GM21381 (cell line): Measurements from ENCODE around the gene SYPL2.
A peak's percentile ranks its signal among the peaks of the same experiment; 100 is the strongest.
"Not testable (repeated sequence)": the region's sequence is repeated elsewhere in the genome, so short reads cannot be mapped to it uniquely, and the experiment has no call there.

Experiments used
- ATAC-seq: cut with Tn5 transposase; IDR thresholded peaks from one replicate; pipeline ENCODE4 v1.9.1; 2021; ENCODE audit warnings: mild to moderate bottlenecking, moderate library complexity; ENCODE audit not compliant: unreplicated experiment

The SYPL2 gene

DNA sequence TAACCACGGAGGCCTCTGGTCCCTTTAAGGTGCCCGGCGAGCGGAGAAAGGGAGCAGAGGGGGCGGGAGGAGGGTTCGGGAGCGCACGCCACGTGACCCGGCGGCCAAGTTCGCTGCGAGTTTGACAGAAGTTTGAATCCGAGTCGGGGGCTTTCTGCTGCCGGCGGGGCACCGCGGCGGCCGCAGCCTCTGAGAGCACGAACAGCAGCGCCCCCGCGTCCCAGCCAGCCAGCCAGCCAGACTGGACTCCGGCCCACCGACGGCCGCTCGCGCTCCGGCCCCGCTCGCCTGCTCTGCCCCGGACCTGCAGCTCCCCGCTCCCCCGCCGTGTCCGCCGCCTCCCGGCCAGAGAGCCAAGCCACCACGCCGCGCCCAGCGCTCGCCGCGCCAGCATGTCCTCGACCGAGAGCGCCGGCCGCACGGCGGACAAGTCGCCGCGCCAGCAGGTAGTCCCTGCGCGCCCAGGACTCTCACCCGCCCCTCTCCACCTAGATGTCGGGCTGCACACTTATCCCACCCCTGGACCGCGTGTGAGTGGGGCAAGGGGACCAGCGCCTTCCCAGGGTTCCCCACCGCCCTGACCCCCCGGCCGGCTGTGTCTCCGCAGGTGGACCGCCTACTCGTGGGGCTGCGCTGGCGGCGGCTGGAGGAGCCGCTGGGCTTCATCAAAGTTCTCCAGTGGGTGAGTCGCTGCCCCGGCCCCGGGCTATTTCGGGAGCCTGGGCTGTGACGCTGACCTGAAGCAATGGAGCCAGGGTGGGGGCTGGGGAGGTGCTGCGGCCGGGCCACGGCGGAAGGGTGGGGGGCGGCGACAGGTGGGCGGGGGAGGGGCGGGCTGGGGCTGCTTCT is at the start of gene SYPL2:
Gene SYPL2 (plus strand): TSS at position 95 of the 849 bp plus-strand sequence. CDS start 298 bp downstream, at position 393.
- no peak for ATAC-seq

DNA sequence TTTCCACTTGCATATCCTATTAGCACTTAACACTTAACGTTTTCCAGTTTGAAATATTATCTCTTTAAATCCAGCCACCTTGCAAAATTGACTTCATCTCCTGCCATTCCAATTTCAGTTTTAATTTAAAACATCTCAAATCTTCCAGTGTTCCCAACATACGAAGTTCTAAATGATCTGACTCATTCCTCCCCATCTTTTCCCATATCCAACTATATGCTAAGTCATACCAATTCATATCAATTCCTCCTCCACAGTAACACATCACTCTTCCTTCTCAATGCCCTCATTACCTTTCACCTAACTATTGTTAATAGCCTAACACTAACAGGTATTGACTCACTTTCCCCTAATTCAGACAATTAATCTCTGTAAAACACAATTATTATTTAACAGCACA is 42.8 kb upstream of the SYPL2 start:
- ATAC-seq: no peak

DNA sequence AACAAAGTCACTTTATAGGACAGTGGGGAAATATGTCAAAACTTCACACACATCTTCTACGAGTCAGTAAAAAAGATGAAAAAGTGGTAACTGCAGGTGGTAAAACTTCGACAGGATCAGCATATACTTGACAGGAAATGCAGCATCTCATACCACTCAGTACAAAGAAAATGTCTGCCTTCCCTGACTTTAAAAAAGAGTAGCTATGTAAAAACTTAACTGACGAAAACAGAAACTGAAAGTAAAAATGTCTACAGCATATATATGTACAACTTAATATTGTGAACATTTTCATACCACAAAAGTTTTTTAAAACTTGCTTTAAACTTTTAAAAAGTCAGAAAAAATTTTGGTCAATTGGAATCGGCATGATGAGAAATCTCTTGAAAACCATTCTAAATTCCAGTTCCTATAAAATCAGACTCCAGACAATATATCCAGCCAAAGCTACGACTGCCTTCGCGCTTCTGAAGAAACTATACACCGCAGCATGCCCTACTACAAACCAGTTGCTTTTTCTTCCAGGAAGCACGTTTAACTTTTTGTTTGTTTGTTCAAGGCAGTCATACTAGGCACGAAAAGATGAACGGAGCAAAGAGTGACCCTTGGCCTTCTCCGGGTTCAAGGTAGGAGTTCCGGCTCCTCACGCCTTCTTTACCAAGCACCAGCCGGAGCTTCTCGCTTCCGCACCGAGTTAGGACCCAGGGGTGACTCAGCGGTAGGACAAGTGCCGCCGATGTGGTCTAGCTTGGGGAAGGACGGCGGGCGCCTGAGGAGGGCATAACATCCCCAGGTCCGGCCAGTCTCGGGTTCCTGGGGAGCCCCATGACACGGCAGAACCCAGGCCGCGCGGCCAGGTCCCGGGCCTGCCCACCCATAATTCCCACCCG is 40.7 kb upstream of the SYPL2 start:
- peak; percentile 25 for ATAC-seq

DNA sequence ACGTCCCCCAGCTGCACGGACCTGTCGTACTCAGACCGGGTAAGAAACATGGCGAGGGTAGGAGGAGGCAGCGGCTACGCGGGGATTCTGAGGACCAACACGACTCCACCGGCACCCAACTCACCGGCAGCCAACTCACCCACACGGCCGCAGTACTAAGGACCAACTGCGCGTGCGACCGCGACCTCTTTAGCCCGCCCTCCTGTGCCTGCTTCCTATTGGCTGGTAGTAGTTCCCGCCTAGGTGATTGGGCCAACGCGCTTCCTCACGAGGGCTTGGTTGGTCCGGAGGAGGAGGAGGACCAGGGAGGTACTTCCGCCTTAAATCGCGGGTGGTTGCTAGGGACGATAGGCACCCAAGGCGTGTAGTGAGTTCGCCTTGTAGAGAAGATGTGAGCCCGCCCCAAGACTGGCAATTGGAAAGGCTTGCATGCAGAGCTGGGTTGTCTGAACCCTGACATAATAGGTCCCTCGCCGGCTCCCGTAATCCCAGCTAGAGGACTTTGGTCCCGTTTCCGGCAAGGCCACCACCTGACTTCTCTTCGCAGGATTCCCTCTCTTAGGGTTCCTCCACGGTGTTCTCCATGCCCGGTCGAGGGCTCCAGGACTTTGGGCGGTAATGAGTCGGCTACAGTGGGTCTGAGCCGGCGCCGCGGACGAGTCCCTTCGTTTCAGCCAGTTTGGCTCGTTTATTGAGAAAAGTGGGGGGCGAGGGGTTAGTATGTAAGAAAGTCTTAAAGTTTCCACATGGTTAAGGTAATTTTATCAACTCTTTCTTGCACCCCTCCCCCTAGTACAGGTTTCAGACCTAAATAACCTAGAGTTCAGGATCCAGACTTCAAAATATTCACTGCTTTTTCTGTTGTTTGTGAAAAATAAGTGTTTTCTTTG is 39.8 kb upstream of the SYPL2 start, which contains the start of gene PSMA5:
Gene PSMA5 (minus strand): TSS at position 168 of the 890 bp plus-strand sequence. CDS start 118 bp downstream, at position 50.
- peak; percentile 96 for ATAC-seq

DNA sequence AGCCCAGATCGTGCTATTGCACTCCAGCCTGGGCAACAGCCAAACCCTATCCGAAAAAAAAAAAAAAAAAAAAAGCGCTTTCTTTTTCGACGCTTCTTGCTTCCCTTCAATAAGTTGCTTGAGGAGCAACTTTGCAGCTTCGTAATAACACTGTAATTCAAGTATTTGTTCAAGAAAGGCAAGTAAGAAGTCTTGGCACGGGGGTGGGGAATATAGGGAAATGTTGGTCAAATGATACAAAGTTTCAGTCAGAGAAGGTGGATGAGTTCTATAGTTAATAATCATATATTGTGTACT is 39.2 kb upstream of the SYPL2 start:
- ATAC-seq: no peak

DNA sequence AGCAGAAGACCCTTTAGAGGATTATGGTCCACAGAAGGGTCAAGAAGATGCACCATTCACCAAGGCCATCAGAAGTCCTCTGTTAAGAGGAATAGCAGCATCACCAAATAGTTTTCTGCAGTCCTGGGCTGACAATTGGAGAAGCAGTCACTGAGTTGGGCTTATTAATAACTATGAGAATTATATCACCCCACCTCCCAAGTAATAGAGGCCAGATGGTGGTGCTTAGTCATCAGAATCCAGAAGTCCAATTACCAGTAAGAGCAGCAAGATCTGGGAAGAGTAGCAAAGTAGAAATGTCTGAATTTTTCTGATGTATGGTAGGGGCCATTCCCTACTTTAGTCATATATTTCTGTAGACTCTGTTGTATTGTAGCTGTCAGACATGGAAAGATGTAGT is 34.0 kb upstream of the SYPL2 start:
- no peak for ATAC-seq

DNA sequence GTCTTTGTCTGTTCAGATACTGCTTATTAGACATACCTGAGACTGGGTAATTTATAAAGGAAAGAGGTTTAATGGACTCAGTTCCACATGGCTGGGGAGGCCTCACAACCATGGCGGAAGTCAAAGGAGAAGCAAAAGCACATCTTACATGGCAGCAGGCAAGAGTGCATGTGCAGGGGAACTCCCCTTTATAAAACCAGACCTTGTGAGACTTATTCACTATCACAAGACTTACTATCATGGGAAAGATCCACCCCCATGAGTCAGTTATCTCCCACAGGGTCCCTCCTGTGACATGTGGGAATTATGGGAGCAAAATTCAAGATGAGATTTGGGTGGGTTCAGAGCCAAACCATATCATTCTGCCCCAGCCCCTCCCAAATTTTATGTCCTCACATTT is 33.0 kb upstream of the SYPL2 start:
- ATAC-seq: no peak

DNA sequence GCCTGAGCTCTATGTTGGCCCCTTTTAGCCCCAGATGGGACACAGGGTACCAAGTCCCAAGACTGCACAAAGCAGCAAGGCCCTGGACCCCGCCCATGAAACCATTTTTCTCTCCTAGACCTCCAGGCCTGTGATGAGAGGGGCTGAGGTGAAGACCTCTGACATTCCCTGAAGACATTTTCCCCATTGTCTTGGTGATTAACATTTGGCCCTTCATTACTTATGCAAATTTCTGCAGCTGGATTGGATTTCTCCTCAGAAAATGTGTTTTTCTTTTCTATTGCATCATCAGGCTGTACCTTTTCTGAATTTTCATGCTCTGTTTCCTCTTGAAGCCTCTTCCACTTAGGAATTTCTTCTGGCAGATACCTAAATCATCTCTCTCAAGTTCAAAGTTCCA is 31.9 kb upstream of the SYPL2 start:
- ATAC-seq: no peak

DNA sequence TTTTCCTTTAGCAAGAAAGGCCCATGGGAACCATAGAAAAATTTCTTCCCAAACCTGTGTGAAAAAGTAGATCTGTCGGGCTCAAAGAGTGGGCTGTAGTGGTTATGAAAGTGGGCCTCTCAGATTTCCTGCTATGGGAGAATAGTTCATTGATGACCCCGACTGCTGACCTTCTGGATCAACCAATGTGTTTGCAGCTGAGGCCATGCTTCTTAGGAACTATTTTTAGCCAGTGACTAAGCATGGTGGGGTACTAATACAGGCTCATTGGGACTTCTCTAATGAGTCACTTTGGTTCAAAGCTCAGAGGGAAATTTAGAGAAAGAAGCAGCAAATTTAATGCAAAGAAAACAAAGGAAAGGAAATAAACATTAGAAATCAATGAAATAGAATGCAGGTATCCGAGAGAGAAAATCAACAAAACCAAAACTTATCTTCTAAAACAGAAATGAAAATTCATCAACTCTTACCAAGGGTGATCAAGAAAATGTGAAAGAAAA is 27.5 kb upstream of the SYPL2 start:
- no peak for ATAC-seq

DNA sequence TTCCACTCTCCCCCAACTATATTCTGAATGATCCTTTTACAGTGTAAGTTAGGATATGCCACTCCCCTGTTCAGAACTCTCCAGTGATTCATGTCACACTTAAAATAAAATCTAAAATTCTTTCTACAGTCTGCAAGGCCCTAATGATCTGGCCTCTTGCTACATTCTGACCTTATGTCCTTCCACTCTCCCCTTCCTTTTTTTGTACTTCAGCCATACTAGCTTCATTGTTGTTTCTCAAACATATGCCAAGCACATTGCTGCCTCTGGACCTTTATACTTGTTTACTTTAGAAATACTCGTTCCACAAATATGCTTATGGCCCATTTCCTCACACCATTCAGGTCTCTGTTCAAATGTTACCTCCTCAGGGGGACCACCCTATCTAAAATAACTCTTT is 25.3 kb upstream of the SYPL2 start:
- ATAC-seq: no peak

DNA sequence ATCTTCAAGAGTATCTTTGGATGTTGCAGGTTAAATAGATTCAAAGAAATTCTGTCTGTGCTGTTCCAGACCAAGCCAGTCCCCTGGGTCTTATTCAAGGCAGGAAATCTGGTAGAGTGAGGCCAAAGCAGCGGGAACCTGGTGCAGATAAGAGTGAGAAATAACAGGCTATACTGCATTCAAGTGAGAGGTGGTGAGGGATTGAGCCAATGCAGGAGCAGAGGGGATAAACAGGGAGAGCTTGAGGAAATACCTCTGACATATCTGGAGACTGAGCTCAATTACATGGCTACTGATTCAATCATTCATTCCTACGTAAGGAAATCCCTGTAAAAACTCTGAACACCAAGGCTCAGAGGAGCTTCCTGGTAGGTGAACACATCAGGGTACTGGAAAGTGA is 22.9 kb upstream of the SYPL2 start:
- no peak for ATAC-seq

DNA sequence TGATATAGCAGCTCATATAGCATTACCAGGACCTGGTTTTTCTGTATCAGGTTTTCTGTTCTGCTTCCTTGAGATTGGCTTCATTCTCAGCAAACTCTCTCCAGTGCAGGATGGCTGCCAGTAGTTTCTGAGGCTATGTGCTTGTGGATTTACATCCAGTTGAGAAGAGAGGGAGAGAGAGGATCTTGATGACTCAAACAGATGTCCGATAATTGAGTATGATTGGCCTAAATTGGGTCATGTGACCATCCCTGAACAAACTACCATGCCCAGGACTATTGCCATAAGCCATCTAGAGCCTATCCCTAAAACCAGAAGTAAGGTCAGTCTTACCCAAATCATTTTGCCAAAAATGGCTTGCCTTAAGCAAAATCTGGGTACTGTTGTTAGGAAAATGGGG is 22.0 kb upstream of the SYPL2 start:
- no peak for ATAC-seq

DNA sequence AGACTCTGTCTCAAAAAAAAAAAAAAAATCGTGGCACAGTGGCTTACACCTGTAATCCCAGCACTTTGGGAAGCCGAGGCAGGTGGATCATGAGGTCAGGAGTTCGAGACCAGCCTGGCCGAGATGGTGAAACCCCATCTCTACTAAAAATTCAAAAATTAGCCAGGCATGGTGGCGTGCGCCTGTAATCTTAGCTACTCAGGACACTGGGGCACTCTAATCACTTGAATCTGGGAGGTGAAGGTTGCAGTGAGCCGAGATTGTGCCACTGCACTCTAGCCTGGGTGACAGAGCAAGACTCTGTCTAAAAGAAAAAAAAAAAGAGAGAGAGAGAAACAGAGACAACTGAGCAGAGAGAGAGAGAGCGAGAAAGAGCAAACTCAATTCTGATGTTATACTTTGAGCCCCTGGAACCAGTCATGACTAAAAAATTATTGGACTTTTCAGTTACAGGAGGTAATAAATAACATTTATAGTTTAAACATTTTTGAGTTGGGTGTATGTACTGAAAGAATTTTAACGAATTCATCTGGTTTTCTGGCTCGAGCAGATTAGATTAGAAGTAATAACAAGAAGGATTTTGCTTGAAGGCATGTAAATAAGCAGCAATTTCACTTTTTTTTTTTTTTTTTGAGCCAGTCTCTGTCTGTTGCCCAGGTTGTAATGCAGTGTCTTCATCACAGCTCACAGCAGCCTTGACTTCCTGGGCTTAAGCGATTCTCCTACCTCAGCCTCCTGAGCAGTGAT is 20.2 kb upstream of the SYPL2 start:
- not testable (repeated sequence) for ATAC-seq

DNA sequence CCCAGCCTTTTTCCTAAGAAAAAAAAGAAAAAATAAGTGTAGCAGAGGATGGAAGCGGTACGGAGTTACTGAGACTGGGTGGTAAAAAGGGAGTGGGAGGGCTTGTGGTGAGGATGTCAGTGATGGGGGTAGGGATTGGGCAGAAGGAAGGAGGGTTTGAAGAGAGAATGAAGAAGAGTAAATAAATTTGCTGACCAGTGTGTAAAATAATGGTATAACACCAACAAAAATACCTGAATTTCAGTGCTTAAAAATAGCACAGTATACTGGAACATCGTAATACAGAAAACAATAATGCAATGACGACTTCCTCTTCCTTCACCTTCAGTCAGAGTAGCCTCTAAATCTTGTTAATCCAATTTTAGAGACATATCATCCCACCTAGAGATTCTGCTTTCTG is 18.8 kb upstream of the SYPL2 start:
- ATAC-seq: no peak

DNA sequence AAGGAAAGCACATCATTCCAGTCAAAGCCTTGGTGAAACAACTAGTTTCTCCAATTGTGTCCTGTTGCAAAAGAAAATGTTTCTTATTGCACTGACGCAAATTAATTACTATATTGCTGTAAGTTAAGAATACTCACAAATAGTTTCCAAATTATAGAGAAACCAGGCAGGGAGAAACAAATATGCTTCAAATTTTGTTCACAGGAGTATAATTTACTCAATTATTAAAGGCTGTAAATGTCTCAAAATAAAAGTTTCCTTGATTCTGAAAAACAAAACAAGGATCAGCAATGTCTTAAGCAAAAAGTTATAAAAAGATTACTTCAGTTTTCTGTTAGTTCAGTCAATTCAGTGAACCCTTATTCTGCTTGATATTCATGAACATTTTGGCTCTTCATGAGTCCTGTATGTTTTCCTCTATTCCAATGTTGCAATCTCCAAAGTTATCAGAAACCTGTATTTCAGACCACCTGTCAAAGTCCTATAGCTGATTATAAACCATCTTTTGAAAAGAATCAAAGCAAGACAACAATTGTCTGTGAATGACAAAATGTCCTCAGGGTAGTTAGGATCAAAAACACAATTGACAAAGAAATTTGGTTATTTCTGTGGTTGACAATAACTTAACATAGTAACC is 11.7 kb upstream of the SYPL2 start:
- ATAC-seq: no peak

DNA sequence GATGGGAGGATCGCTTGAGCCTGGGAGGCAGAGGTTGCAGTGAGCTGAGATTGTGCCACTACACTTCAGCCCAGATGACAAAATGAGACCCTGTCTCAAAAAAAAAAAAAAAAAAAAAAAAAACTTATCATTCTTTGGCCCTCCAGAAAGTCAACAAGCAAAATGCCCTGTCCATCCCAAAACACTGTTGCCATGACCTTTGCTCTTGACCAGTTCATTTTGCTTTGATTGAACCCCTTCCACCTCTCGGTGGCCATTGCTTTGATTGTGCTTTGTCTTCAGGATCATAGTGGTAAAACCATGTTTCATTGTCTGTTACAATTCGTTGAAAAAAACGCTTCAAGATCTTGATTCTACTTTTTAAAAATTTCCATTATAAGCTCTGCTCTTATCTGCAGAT is 8.5 kb upstream of the SYPL2 start:
- ATAC-seq: no peak

DNA sequence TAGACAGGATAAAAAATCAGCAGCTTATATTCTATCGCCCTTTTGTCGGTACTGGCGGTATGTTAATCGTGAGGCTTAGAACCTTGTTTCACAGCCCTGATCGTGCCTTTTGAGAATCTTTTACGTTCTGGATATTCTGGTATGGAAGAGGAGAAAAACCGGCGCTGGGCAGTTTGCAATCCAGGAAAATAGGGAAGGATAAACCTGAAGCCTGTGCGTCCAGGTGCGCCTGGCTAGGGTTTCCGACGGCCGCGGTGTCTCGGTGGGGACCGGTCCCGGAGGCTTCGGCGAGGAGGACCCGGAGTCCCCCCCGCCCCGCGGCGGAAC is 258 bp upstream of the SYPL2 start:
- ATAC-seq: no peak

DNA sequence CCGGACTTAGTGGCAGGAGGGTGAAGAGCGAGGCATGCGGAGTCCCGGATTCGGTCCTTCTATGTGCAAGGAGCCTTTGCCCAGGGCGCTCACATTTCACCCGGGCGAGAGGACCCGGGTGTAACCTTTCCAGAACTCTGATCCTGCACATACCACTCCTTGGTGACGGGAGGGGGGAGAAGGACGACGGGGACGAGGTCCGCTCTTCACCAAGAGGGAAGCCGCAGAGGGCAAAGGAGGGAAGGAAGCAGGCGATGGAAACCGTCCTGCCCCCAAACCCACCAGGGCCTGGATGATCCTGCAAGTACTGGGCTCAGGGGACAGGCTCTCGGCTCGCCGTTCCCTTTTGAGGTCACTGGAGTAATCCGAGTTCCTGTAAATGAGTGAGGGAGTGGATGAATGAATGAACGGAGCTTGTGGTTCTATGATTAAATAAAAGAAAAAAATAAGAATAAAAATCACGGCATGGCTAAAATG is 993 bp downstream of the SYPL2 start:
- no peak for ATAC-seq

DNA sequence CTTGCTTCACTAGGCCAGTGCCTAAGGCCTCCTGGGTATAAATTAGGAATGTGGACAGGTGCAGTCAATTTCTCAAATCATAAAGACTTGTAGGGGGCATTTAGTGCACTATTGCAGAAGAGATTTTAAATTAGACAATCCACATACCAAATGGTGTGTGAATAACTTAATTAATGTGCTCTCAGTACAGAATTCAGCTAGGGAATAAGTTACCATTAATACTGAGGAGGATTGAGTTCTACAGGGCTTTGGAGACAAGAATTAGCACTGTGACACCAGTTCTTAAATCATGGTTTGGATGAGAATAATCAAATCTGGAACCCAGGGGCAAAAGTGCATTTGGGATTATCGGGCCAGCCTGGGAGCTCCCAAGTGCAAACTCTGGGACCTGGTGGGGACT is 1.7 kb downstream of the SYPL2 start:
- ATAC-seq: no peak

DNA sequence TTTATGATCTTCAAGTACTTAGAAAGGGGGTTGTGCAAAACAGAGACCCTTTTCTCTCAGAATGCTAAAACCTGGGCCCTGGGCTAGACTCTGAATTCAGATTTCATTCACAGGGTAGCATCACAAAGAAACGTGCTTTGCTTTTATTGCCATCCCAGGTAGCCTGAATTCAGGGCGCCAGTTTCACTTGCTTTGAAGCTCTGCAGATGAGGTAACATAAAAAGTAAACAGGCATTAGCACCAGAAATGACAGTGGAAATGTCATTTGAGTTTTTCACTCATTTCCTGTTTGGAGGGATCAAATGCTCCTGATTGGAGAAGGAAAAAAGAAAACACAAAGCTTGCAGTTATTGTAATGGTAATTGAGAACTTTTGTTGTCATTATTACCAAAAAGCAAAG is 2.6 kb downstream of the SYPL2 start:
- ATAC-seq: no peak
